H1 (cell line): ENCODE measurements around the gene ST3GAL3. TPM values are rescaled to one million over a fixed set of nuclear protein-coding genes. Genes with fewer than 3 reads are reported as not detected.

Experiments used
- CTCF ChIA-PET: fragments of 300-600 bp; sonication (Branson Sonifier 250); formaldehyde crosslinking; loops from one replicate; lab custom pipeline; 2021; ENCODE audit not compliant: partially characterized antibody; lab: Charles Lee
- POLR2A ChIA-PET: fragments of 300-600 bp; sonication (Branson Sonifier 250); formaldehyde crosslinking; loops from one replicate; lab custom pipeline; 2021; ENCODE audit warnings: inconsistent platforms; ENCODE audit not compliant: partially characterized antibody; lab: Charles Lee
- DNase-seq, 2 experiments: peaks; one replicate each; pipeline versions ENCODE4 v3.0.0 to v3.0.0-alpha.2; 2010 to 2022; ENCODE audit warnings: low spot score in 2 of 2, low read depth in 1 of 2, mixed read lengths in 1 of 2
- FAIRE-seq: peaks from 2 replicates; lab custom pipeline; 2011; peaks lifted over from hg19 to GRCh38; lab: Jason Lieb, UNC
- H2AFZ ChIP-seq: 2 replicates; pipeline ENCODE4 v1.8.1; 2012; ENCODE audit warnings: low read length, inconsistent platforms
- H2AK5ac ChIP-seq: 2 replicates; pipeline ENCODE4 v1.6.1; 2013; ENCODE audit warnings: low read depth, low read length
- H2BK120ac ChIP-seq: replicated peaks from 2 replicates; pipeline ENCODE3; 2013; ENCODE audit warnings: low read depth, low read length, inconsistent platforms
- H2BK12ac ChIP-seq: 2 replicates; pipeline ENCODE4 v1.6.1; 2013; ENCODE audit warnings: low read depth, low read length
- H2BK15ac ChIP-seq: 2 replicates; pipeline ENCODE4 v1.6.1; 2013; ENCODE audit warnings: low read length
- H2BK20ac ChIP-seq: 2 replicates; pipeline ENCODE4 v1.6.1; 2013; ENCODE audit warnings: low read length
- H2BK5ac ChIP-seq: 2 replicates; pipeline ENCODE4 v1.6.1; 2013; ENCODE audit warnings: low read depth, low read length
- H3K14ac ChIP-seq: 2 replicates; pipeline ENCODE4 v1.6.1; 2013; ENCODE audit warnings: inconsistent platforms; ENCODE audit not compliant: insufficient read length
- H3K18ac ChIP-seq: 2 replicates; pipeline ENCODE4 v1.6.1; 2013; ENCODE audit warnings: low read length; ENCODE audit errors: extremely low read depth
- H3K23ac ChIP-seq: 2 replicates; pipeline ENCODE4 v1.6.1; 2013; ENCODE audit warnings: inconsistent platforms; ENCODE audit not compliant: insufficient read length
- H3K23me2 ChIP-seq: 2 replicates; pipeline ENCODE4 v1.6.1; 2013; ENCODE audit warnings: low read depth, low read length
- H3K27ac ChIP-seq: 2 replicates; pipeline ENCODE4 v1.6.1; 2011; ENCODE audit warnings: low read depth, low read length, inconsistent platforms
- H3K27me3 ChIP-seq, 4 experiments: replicated peaks in 1 of 4; 1 replicate in 1 of 4; 2 replicates in 3 of 4; pipeline versions ENCODE4 v1.6.1 to v1.8.1; 2011 to 2013; ENCODE audit warnings: low read length in 3 of 4, mild to moderate bottlenecking in 3 of 4, inconsistent platforms in 2 of 4, mixed read lengths in 2 of 4, moderate library complexity in 1 of 4; ENCODE audit not compliant: control insufficient read depth in 3 of 4, insufficient read depth in 3 of 4; ENCODE audit errors: extremely low read depth in 1 of 4
- H3K36me3 ChIP-seq, 4 experiments: 2 replicates each; pipeline versions ENCODE4 v1.6.1 to v1.8.1; 2011 to 2013; ENCODE audit warnings: mild to moderate bottlenecking in 4 of 4, low read length in 3 of 4, moderate library complexity in 2 of 4, control low read depth in 1 of 4, inconsistent platforms in 1 of 4; ENCODE audit not compliant: insufficient read depth in 4 of 4, control insufficient read depth in 2 of 4
- H3K4ac ChIP-seq: replicated peaks from 2 replicates; pipeline ENCODE3; 2013; ENCODE audit warnings: low read length, low read depth, mixed read lengths, inconsistent platforms; ENCODE audit not compliant: insufficient read length
- H3K4me1 ChIP-seq, 4 experiments: replicated peaks in 1 of 4; 1 replicate in 1 of 4; 2 replicates in 3 of 4; pipeline versions ENCODE4 v1.6.1 to v1.8.1; 2011 to 2013; ENCODE audit warnings: low read length in 3 of 4, inconsistent platforms in 2 of 4, mixed read lengths in 1 of 4; ENCODE audit not compliant: insufficient read depth in 4 of 4, control insufficient read depth in 3 of 4
- H3K4me2 ChIP-seq, 2 experiments: 2 replicates each; pipeline versions ENCODE4 v1.6.1 to v1.8.1; 2011 to 2013; ENCODE audit warnings: low read depth in 2 of 2, low read length in 2 of 2, control low read depth in 1 of 2, inconsistent platforms in 1 of 2, mild to moderate bottlenecking in 1 of 2; ENCODE audit not compliant: insufficient read depth in 1 of 2
- H3K4me3 ChIP-seq, 4 experiments: fragments of 200-600, 300-600 bp in 1 of 4; sonication (generic), shearing (Covaris generic), sonication (Bioruptor Twin) in 1 of 4; 2 replicates each; pipeline versions ENCODE4 v1.5.1 to v1.8.1; 2011 to 2016; ENCODE audit warnings: low read length in 4 of 4, low read depth in 3 of 4, control low read depth in 2 of 4, inconsistent platforms in 2 of 4, mild to moderate bottlenecking in 2 of 4, mixed read lengths in 1 of 4, moderate library complexity in 1 of 4; ENCODE audit not compliant: insufficient read depth in 2 of 4; ENCODE audit errors: extremely low read depth in 1 of 4
- H3K56ac ChIP-seq: replicated peaks from 2 replicates; pipeline ENCODE3; 2013; ENCODE audit warnings: low read depth, mild to moderate bottlenecking, mixed read lengths, low read length, inconsistent platforms; ENCODE audit not compliant: insufficient read length
- H3K79me1 ChIP-seq: 2 replicates; pipeline ENCODE4 v1.6.1; 2013; ENCODE audit warnings: low read depth, low read length, control low read depth
- H3K79me2 ChIP-seq, 2 experiments: 2 replicates each; pipeline versions ENCODE4 v1.6.1 to v1.8.1; 2012 to 2013; ENCODE audit warnings: low read length in 2 of 2, mild to moderate bottlenecking in 2 of 2, inconsistent platforms in 1 of 2; ENCODE audit not compliant: insufficient read depth in 2 of 2, control insufficient read depth in 1 of 2
- H3K9ac ChIP-seq, 4 experiments: replicated peaks in 1 of 4; 1 replicate in 1 of 4; 2 replicates in 3 of 4; pipeline versions ENCODE4 v1.6.1 to v1.8.1; 2011 to 2013; ENCODE audit warnings: low read depth in 3 of 4, low read length in 3 of 4, control low read depth in 2 of 4, mild to moderate bottlenecking in 2 of 4, moderate library complexity in 2 of 4, inconsistent platforms in 1 of 4; ENCODE audit errors: extremely low read depth in 1 of 4
- H3K9me3 ChIP-seq, 2 experiments: 2 replicates each; pipeline versions ENCODE4 v1.6.1 to v1.8.1; 2012 to 2013; ENCODE audit warnings: mild to moderate bottlenecking in 2 of 2, moderate library complexity in 2 of 2, control low read depth in 1 of 2, inconsistent platforms in 1 of 2, low read depth in 1 of 2, low read length in 1 of 2, mixed read lengths in 1 of 2; ENCODE audit not compliant: insufficient read depth in 2 of 2
- H4K20me1 ChIP-seq, 2 experiments: replicated peaks in 1 of 2; 2 replicates each; pipeline versions ENCODE3 to v1.8.1; 2011 to 2013; ENCODE audit warnings: inconsistent platforms in 2 of 2, low read length in 2 of 2, mild to moderate bottlenecking in 1 of 2; ENCODE audit not compliant: insufficient read depth in 2 of 2, control insufficient read depth in 1 of 2
- H4K5ac ChIP-seq: 2 replicates; pipeline ENCODE4 v1.6.1; 2013; ENCODE audit warnings: low read length, low read depth, mixed read lengths, inconsistent platforms; ENCODE audit not compliant: insufficient read length
- H4K8ac ChIP-seq: 2 replicates; pipeline ENCODE4 v1.8.0; 2013; ENCODE audit warnings: mild to moderate bottlenecking, moderate library complexity, low read length, inconsistent platforms; ENCODE audit not compliant: insufficient read depth; ENCODE audit errors: extremely low read depth
- H4K91ac ChIP-seq: replicated peaks from 2 replicates; pipeline ENCODE3; 2013; ENCODE audit warnings: low read length, mixed read lengths, inconsistent platforms; ENCODE audit not compliant: insufficient read length
- ASH2L ChIP-seq: fragments of 200-600, 300-600 bp; sonication (generic); IDR thresholded peaks from one replicate; pipeline ENCODE4 v1.7.1; 2017; ENCODE audit warnings: low read length
- SUZ12 ChIP-seq: fragments of 200-600 bp; sonication (generic); IDR thresholded peaks from 2 replicates; pipeline ENCODE4 v1.6.1; 2012; ENCODE audit warnings: mild to moderate bottlenecking, inconsistent platforms, low read length, moderate library complexity, mixed read lengths
- TAF1 ChIP-seq: IDR thresholded peaks from 2 replicates; pipeline ENCODE4 v1.6.1; 2011; ENCODE audit warnings: mild to moderate bottlenecking, low read depth, low read length
- WGBS, 2 experiments: shearing (Covaris generic) in 1 of 2; methylation state at CpG; one replicate each; pipeline versions ENCODE4 v1.1.6 to v1.1.7; 2013 to 2015; ENCODE audit warnings: low lambda C conversion rate in 2 of 2, mixed read lengths in 2 of 2, inconsistent platforms in 1 of 2, low coverage in 1 of 2, missing lambda C conversion rate in 1 of 2; ENCODE audit not compliant: insufficient replicate concordance in 2 of 2, insufficient coverage in 1 of 2, insufficient read length in 1 of 2; ENCODE audit errors: extremely low coverage in 1 of 2, missing lambda C conversion rate in 1 of 2; 5-methylcytosine and 5-hydroxymethylcytosine counted together
- polyA plus RNA-seq, 7 experiments: library from polyadenylated mRNA; depleted of rRNA in 3 of 7; stranded (reverse) in 5 of 7; unstranded in 2 of 7; fragments of >200 nt in 5 of 7; fragments of 200-250 nt in 2 of 7; gene quantifications; 1 replicate in 5 of 7; 2 replicates in 1 of 7; 4 replicates in 1 of 7; pipeline versions ENCODE4 v1.2.1 to v1.2.3, GENCODE V29; 2011 to 2013; ENCODE audit warnings: missing spikeins in 2 of 7, mixed read lengths in 2 of 7
- total RNA-seq: library from RNA; stranded (reverse); fragmentation: NEBNext Ultra II Directional; extraction: Animal tissue kit (Norgen Biotek cat#: 25700); gene quantifications from 2 replicates; pipeline ENCODE4 v1.2.1, GENCODE V29; 2021

The ST3GAL3 gene
- total and polyA plus RNA-seq, 2 of the 8 experiments (the other 6 are each of a cell fraction or from before 2014, with no cell fraction given) = 6.8 to 7.0 TPM

- no peak overlapping the region for H3K18ac ChIP-seq
- H4K8ac ChIP-seq = no peak overlapping the region
- no peak overlapping the region for H2AFZ ChIP-seq
- whole genome bisulfite sequencing, 2 experiments = 83% methylated on average over 1 of the region's 1 CpG; no CpG with 5 or more reads in 1 of the 2 experiments
- H2BK15ac ChIP-seq = no peak overlapping the region
- no peaks in the 10 kb centered on the region for H3K9me3 ChIP-seq
- no peak overlapping the region for H2BK120ac ChIP-seq
- H2BK12ac ChIP-seq = no peak overlapping the region
- H3K14ac ChIP-seq = no peak overlapping the region
- H3K36me3 ChIP-seq = no peaks in the 10 kb centered on the region
- H4K5ac ChIP-seq = no peak overlapping the region
- H2BK20ac ChIP-seq = no peak overlapping the region
- H3K23me2 ChIP-seq = no peaks in the 10 kb centered on the region
- ChIA-PET CTCF (interaction anchor here (2.4 kb wide), 1 partner anchor 13 kb away, joined by 12 read pairs; no protein-coding TSS in a partner anchor), POLR2A (interaction anchor here (0.9 kb wide), 1 partner anchor 15 kb away, joined by 3 read pairs; no protein-coding TSS in a partner anchor)
- no peaks in the 10 kb centered on the region for H3K27me3 ChIP-seq
- no peak overlapping the region for H4K91ac ChIP-seq
- FAIRE-seq = no peak
- no peak for DNase-seq
- H3K4me3 ChIP-seq = no peak overlapping the region
- no peak overlapping the region for H2AK5ac ChIP-seq
- TF ChIP-seq TAF1 (no peak), SUZ12 (no peak), ASH2L (no peak)
- no peak overlapping the region for H3K4ac ChIP-seq
- H3K27ac ChIP-seq = no peak overlapping the region
- no peak overlapping the region for H3K56ac ChIP-seq
- no peaks in the 10 kb centered on the region for H3K79me1 ChIP-seq
- no peaks in the 10 kb centered on the region for H3K4me1 ChIP-seq
- H3K79me2 ChIP-seq = no peaks in the 10 kb centered on the region
- H3K4me2 ChIP-seq = no peak overlapping the region
- H3K9ac ChIP-seq = no peak overlapping the region
- H2BK5ac ChIP-seq = no peak overlapping the region
- no peak overlapping the region for H3K23ac ChIP-seq
- H4K20me1 ChIP-seq = peaks cover 0 to 1% of the 10 kb centered on the region in 2 experiments
Measured at GRCh38 chr1:43750083-43750482, 42.7 kb downstream of the ST3GAL3 start.
